ENCODE measurements around the gene LCN10. TPM values are rescaled to one million over a fixed set of nuclear protein-coding genes. Genes with fewer than 3 reads are reported as not detected.

Gene LCN10
- total RNA-seq, 1 experiment from 2014 or later = not detected

DNA sequence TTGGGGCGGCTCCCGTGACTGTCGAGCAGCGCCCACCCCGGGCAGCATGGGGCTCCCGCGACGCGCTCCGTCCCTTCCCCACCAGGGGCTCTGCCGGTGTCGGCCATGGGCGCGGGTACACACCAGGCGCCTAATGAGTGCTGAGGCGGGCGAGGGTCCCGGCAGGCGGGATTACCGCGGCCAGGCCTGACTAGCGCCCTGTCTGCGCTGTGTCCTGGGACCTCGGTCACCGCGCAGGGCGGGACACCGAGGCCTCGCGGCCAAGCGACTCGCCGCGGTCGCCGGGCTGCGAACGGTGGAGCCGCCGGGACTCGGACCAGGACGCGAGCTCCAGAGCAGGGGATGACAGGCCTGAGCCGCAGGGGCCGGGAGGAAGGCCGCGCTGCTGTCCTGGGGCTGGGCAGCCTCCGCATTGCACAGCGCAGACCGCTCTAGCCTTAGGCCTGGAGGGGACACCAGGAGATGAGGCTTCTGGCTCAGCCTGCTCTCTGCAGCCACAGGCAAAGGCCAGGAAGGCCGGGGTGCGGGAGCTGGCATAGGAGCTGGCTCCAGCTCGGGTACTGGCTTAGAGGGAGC, 14.1 kb downstream of the LCN10 start:
- Histone ChIP-seq H3K36me3 (ENCODE audit: low read depth, low read length) (peaks cover 33% of the 10 kb centered on the region), H3K27ac (ENCODE audit: low read length) (peak overlapping the region; percentile 9; the same call in 1 of the 2 replicates), H2AFZ (ENCODE audit: low read length) (peak overlapping the region; percentile 75), H3K27me3 (ENCODE audit: low read length) (no peaks in the 10 kb centered on the region), H3K4me2 (ENCODE audit: low read length) (peak overlapping the region; percentile 100), H3K9me2 (replicated peaks; ENCODE audit: low read length) (no peaks in the 10 kb centered on the region), H4K20me1 (ENCODE audit: low read length) (peaks cover 38% of the 10 kb centered on the region), H3K9ac (ENCODE audit: low read length) (peak overlapping the region; percentile 96), H3K4me1 (ENCODE audit: insufficient read depth, low read length) (peaks cover 27% of the 10 kb centered on the region), H3K79me2 (ENCODE audit: low read length) (peaks cover 73% of the 10 kb centered on the region), H3K4me3 (ENCODE audit: low read length) (peak overlapping the region; percentile 95), H3K9me3 (ENCODE audit: low read length) (no peaks in the 10 kb centered on the region), H3F3A (ENCODE audit: low read length, unreplicated experiment) (peaks cover 19% of the 10 kb centered on the region)
- CTCF ChIA-PET = no interaction called here
- DNase-seq (peak; percentile 20), ATAC-seq (peak; percentile 41)
- intact Hi-C loops (cut with micrococcal nuclease) = no loop called here
- BruUV-seq (replicated peaks) = no TSS peak
- POLR2A ChIA-PET (ENCODE audit: unreplicated experiment) = interaction anchor here (0.6 kb wide), 1 partner anchor 61 kb away, joined by 5 read pairs; no protein-coding TSS in a partner anchor
- TF ChIP-seq, protein P1, sequence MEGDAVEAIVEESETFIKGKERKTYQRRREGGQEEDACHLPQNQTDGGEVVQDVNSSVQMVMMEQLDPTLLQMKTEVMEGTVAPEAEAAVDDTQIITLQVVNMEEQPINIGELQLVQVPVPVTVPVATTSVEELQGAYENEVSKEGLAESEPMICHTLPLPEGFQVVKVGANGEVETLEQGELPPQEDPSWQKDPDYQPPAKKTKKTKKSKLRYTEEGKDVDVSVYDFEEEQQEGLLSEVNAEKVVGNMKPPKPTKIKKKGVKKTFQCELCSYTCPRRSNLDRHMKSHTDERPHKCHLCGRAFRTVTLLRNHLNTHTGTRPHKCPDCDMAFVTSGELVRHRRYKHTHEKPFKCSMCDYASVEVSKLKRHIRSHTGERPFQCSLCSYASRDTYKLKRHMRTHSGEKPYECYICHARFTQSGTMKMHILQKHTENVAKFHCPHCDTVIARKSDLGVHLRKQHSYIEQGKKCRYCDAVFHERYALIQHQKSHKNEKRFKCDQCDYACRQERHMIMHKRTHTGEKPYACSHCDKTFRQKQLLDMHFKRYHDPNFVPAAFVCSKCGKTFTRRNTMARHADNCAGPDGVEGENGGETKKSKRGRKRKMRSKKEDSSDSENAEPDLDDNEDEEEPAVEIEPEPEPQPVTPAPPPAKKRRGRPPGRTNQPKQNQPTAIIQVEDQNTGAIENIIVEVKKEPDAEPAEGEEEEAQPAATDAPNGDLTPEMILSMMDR (conservative IDR thresholded peaks at IDR 0.05; ENCODE audit: low read depth, low read length) = no peak

DNA sequence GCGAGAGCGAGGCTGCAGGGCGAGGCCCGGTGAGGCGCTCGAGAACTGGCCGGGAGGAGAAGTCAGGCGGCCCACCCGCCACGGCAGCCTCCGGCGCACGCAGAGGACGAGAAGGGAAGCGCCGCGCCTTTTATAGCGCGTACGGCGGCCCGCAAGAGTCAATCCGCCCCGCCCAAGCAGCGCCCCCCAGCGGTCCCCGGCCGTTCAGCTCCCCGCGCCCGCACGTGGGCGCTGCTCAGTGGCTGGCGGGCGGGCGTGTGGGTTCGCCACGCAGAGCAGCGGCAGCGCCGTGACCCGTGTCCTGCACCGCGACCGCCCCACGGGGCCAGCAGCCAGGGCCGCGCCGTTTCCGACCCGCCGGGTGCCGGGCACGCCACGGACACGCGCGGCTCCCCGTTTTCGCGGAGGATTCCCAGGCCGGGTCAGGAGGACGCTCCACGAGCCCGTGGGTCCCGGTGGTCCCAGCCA, 14.6 kb downstream of the LCN10 start:
- Histone ChIP-seq H4K20me1 (ENCODE audit: low read length) (peaks cover 44% of the 10 kb centered on the region), H3K9me2 (replicated peaks; ENCODE audit: low read length) (no peaks in the 10 kb centered on the region), H3K4me3 (ENCODE audit: low read length) (peak overlapping the region; percentile 95), H3F3A (ENCODE audit: low read length, unreplicated experiment) (peaks cover 21% of the 10 kb centered on the region), H2AFZ (ENCODE audit: low read length) (peak overlapping the region; percentile 75), H3K9me3 (ENCODE audit: low read length) (no peaks in the 10 kb centered on the region), H3K79me2 (ENCODE audit: low read length) (peaks cover 74% of the 10 kb centered on the region), H3K27ac (ENCODE audit: low read length) (peak overlapping the region; percentile 57), H3K9ac (ENCODE audit: low read length) (peak overlapping the region; percentile 96), H3K27me3 (ENCODE audit: low read length) (no peaks in the 10 kb centered on the region), H3K4me2 (ENCODE audit: low read length) (peak overlapping the region; percentile 100), H3K36me3 (ENCODE audit: low read depth, low read length) (peaks cover 34% of the 10 kb centered on the region), H3K4me1 (ENCODE audit: insufficient read depth, low read length) (peaks cover 27% of the 10 kb centered on the region)
- POLR2A ChIA-PET (ENCODE audit: unreplicated experiment) = interaction anchor here (0.7 kb wide), 1 partner anchor 10 kb away, joined by 3 read pairs; no protein-coding TSS in a partner anchor
- ATAC-seq (peak; percentile 44), DNase-seq (peak; percentile 77)
- intact Hi-C loops (cut with micrococcal nuclease) = no loop called here
- BruUV-seq (replicated peaks) = no TSS peak
- TF ChIP-seq, protein P1 (conservative IDR thresholded peaks at IDR 0.05; ENCODE audit: low read depth, low read length) = peak; percentile 63
- TF ChIP-seq EZH2 (IDR thresholded peaks at IDR 0.05; ENCODE audit: low read length, unreplicated experiment) (no peak), EZH2phosphoT487 (IDR thresholded peaks at IDR 0.05; ENCODE audit: borderline replicate concordance, low read length) (peak; percentile 46; the same call in 1 of the 2 replicates)
- CTCF ChIA-PET = interaction anchor here (0.6 kb wide), 1 partner anchor 171 kb away, joined by 3 read pairs; no protein-coding TSS in a partner anchor

DNA sequence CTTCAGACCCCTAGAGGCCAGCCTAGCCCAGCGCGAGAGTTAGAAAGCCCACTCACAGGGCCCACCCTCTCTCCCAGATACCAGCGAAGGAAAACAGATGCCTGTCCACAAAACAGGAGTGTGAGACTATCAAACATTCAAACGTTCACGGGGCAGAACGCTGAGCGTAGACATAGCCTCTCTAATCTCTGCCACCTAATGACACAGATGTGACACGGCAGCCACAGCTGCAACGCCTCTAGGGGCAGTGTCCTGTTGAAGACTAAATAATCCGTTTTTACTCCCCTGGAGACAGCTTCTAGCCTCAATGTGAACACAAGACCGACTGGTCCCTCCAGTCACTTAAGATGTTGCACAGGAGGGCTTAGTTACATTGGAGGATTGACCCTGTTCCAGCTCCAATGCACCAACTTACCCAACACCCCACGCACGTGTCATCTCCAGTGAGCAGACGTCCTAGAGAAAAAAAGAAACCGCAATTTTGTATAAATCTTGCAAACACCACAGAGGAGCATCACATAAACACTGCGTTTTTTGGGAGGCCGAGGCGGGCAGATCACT, 16.0 kb downstream of the LCN10 start:
- peak overlapping the region; percentile 96 for H3K9ac ChIP-seq (ENCODE audit: low read length)
- ATAC-seq = peak; percentile 18; the same call in 1 of the 2 replicates
- no TSS peak for BruUV-seq (replicated peaks)
- peak overlapping the region; percentile 100 for H3K4me2 ChIP-seq (ENCODE audit: low read length)
- H3K27ac ChIP-seq (ENCODE audit: low read length) = peak overlapping the region; percentile 57
- no peaks in the 10 kb centered on the region for H3K9me3 ChIP-seq (ENCODE audit: low read length)
- peaks cover 48% of the 10 kb centered on the region for H4K20me1 ChIP-seq (ENCODE audit: low read length)
- ChIA-PET CTCF (no interaction called here), POLR2A (ENCODE audit: unreplicated experiment) (interaction anchor here (0.5 kb wide), 1 partner anchor 252 kb away, joined by 7 read pairs; no protein-coding TSS in a partner anchor)
- H2AFZ ChIP-seq (ENCODE audit: low read length) = no peak overlapping the region
- peak overlapping the region; percentile 95 for H3K4me3 ChIP-seq (ENCODE audit: low read length)
- H3K79me2 ChIP-seq (ENCODE audit: low read length) = peaks cover 74% of the 10 kb centered on the region
- peaks cover 27% of the 10 kb centered on the region for H3K4me1 ChIP-seq (ENCODE audit: insufficient read depth, low read length)
- DNase-seq = peak; percentile 42
- peaks cover 34% of the 10 kb centered on the region for H3K36me3 ChIP-seq (ENCODE audit: low read depth, low read length)
- TF ChIP-seq, protein P1 (conservative IDR thresholded peaks at IDR 0.05; ENCODE audit: low read depth, low read length) = peak; percentile 63
- TF ChIP-seq EZH2 (IDR thresholded peaks at IDR 0.05; ENCODE audit: low read length, unreplicated experiment) = no peak
- H3K27me3 ChIP-seq (ENCODE audit: low read length) = no peaks in the 10 kb centered on the region
- H3F3A ChIP-seq (ENCODE audit: low read length, unreplicated experiment) = peaks cover 21% of the 10 kb centered on the region
- H3K9me2 ChIP-seq (replicated peaks; ENCODE audit: low read length) = no peaks in the 10 kb centered on the region
- intact Hi-C loops (cut with micrococcal nuclease) = no loop called here

Measured in PC-3 (cell line).